Astrocyte (in vitro differentiated cells and primary cell): Measurements from ENCODE around the gene GDE1. TPM values are rescaled to one million over a fixed set of nuclear protein-coding genes. Genes with fewer than 3 reads are reported as not detected.

ENCODE experiments used
- DNase-seq: peaks from one replicate; pipeline ENCODE4 v3.0.0-alpha.2; 2010; ENCODE audit warnings: low read depth
- FAIRE-seq: peaks from 2 replicates; lab custom pipeline; 2011; peaks lifted over from hg19 to GRCh38; lab: Jason Lieb, UNC
- H2AFZ ChIP-seq: 2 replicates; pipeline ENCODE4 v1.6.0; 2012; ENCODE audit warnings: low read depth, low read length, inconsistent platforms
- H3K27ac ChIP-seq: 2 replicates; pipeline ENCODE4 v1.5.1; 2011; ENCODE audit warnings: low read depth, low read length, inconsistent platforms
- H3K27me3 ChIP-seq: 2 replicates; pipeline ENCODE4 v1.6.0; 2011; ENCODE audit warnings: low read length, inconsistent platforms; ENCODE audit not compliant: insufficient read depth
- H3K36me3 ChIP-seq: 2 replicates; pipeline ENCODE4 v1.5.1; 2011; ENCODE audit warnings: low read length, inconsistent platforms; ENCODE audit not compliant: insufficient read depth
- H3K4me1 ChIP-seq: 2 replicates; pipeline ENCODE4 v1.5.1; 2011; ENCODE audit warnings: low read length, inconsistent platforms; ENCODE audit not compliant: insufficient read depth
- H3K4me2 ChIP-seq: 2 replicates; pipeline ENCODE4 v1.6.0; 2012; ENCODE audit warnings: low read length, inconsistent platforms
- H3K4me3 ChIP-seq: 2 replicates; pipeline ENCODE4 v1.5.1; 2011; ENCODE audit warnings: low read depth, mild to moderate bottlenecking, low read length, inconsistent platforms; ENCODE audit not compliant: insufficient read depth
- H3K79me2 ChIP-seq: 2 replicates; pipeline ENCODE4 v1.6.0; 2012; ENCODE audit warnings: mild to moderate bottlenecking, low read length, inconsistent platforms; ENCODE audit not compliant: insufficient read depth
- H3K9ac ChIP-seq: 2 replicates; pipeline ENCODE4 v1.6.0; 2012; ENCODE audit warnings: mild to moderate bottlenecking, low read length, inconsistent platforms
- H3K9me3 ChIP-seq: 2 replicates; pipeline ENCODE4 v1.5.1; 2012; ENCODE audit warnings: low read depth, mild to moderate bottlenecking, low read length, inconsistent platforms; ENCODE audit not compliant: insufficient read depth
- H4K20me1 ChIP-seq: 2 replicates; pipeline ENCODE4 v1.6.0; 2012; ENCODE audit warnings: low read length, inconsistent platforms; ENCODE audit not compliant: insufficient read depth
- H3K27ac Mint-ChIP-seq: one replicate; pipeline ENCODE4 v1.8.0; 2021; ENCODE audit warnings: mild to moderate bottlenecking, mixed read lengths; ENCODE audit not compliant: unreplicated experiment
- H3K27me3 Mint-ChIP-seq: one replicate; pipeline ENCODE4 v1.8.0; 2021; ENCODE audit warnings: low read depth, mixed read lengths; ENCODE audit not compliant: unreplicated experiment
- H3K36me3 Mint-ChIP-seq: one replicate; pipeline ENCODE4 v1.8.0; 2021; ENCODE audit warnings: low read depth, mixed read lengths; ENCODE audit not compliant: unreplicated experiment
- H3K4me1 Mint-ChIP-seq: one replicate; pipeline ENCODE4 v1.8.0; 2021; ENCODE audit warnings: low read depth, mixed read lengths; ENCODE audit not compliant: unreplicated experiment
- H3K4me3 Mint-ChIP-seq: one replicate; pipeline ENCODE4 v1.8.0; 2021; ENCODE audit warnings: mild to moderate bottlenecking, moderate library complexity, mixed read lengths; ENCODE audit not compliant: unreplicated experiment
- H3K9me3 Mint-ChIP-seq: one replicate; pipeline ENCODE4 v1.8.0; 2021; ENCODE audit warnings: mild to moderate bottlenecking, mixed read lengths; ENCODE audit not compliant: unreplicated experiment
- CTCF ChIP-seq: IDR thresholded peaks from 2 replicates; pipeline ENCODE4 v1.5.1; 2011; ENCODE audit warnings: low read depth, mild to moderate bottlenecking, inconsistent platforms, low read length, moderate library complexity; ENCODE audit not compliant: insufficient read depth
- EZH2 ChIP-seq: IDR thresholded peaks from 2 replicates; pipeline ENCODE4 v1.6.1; 2012; ENCODE audit warnings: mild to moderate bottlenecking, low read length, inconsistent platforms; ENCODE audit not compliant: insufficient read depth
- total RNA-seq: library from RNA; stranded (reverse); gene quantifications from 2 replicates; pipeline ENCODE4 v1.2.1, GENCODE V29; 2021

Gene GDE1
- total RNA-seq, 1 donor from 2014 or later: 99.7 TPM

DNA sequence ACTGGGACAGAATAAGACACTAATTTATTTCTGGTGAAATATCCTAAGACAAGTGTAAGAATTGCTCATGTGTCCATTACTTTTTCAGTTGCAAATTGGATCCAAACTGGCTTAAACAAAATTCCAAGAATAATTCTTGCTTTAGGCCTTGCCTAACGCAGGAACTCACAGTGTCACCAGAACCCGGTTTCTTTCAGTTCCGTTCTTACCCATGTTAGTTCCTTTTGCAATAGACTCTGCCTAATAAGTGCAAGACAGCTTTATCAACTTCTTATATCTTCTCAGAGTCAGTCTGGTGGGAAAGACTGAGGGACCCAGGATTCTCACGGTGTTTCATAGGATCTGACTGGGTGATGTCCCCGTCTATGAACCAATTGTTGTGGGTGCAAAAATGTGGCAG lies 24.7 kb downstream of the GDE1 start:
- Histone ChIP-seq H3K4me1 (no peaks in the 10 kb centered on the region), H4K20me1 (peaks cover 5% of the 10 kb centered on the region), H3K79me2 (no peaks in the 10 kb centered on the region), H2AFZ (no peak overlapping the region), H3K9me3 (no peaks in the 10 kb centered on the region), H3K9ac (no peak overlapping the region), H3K36me3 (peaks cover 4% of the 10 kb centered on the region), H3K4me2 (no peak overlapping the region), H3K27ac (no peak overlapping the region), H3K4me3 (no peak overlapping the region), H3K27me3 (no peaks in the 10 kb centered on the region)
- peaks cover 5% of the 10 kb centered on the region for H3K36me3 Mint-ChIP-seq
- DNase-seq: no peak
- H3K27me3 Mint-ChIP-seq: no peaks in the 10 kb centered on the region
- H3K4me1 Mint-ChIP-seq: no peaks in the 10 kb centered on the region
- TF ChIP-seq CTCF (no peak), EZH2 (no peak)
- no peak for FAIRE-seq
- H3K27ac Mint-ChIP-seq: no peak overlapping the region
- no peak overlapping the region for H3K4me3 Mint-ChIP-seq
- no peaks in the 10 kb centered on the region for H3K9me3 Mint-ChIP-seq

- no peaks in the 10 kb centered on the region for H4K20me1 ChIP-seq
- no peaks in the 10 kb centered on the region for H3K79me2 ChIP-seq
- H3K36me3 ChIP-seq: no peaks in the 10 kb centered on the region
- no peak overlapping the region for H3K4me2 ChIP-seq
- no peaks in the 10 kb centered on the region for H3K9me3 ChIP-seq
- Mint-ChIP-seq H3K36me3 (peaks cover 4% of the 10 kb centered on the region), H3K4me1 (no peaks in the 10 kb centered on the region), H3K27ac (no peak overlapping the region), H3K27me3 (peaks cover 5% of the 10 kb centered on the region), H3K9me3 (no peaks in the 10 kb centered on the region), H3K4me3 (no peak overlapping the region)
- no peak overlapping the region for H2AFZ ChIP-seq
- no peak overlapping the region for H3K9ac ChIP-seq
- no peak overlapping the region for H3K27ac ChIP-seq
- no peak for FAIRE-seq
- TF ChIP-seq EZH2 (no peak), CTCF (no peak)
- no peak for DNase-seq
- H3K4me1 ChIP-seq: no peaks in the 10 kb centered on the region
- no peaks in the 10 kb centered on the region for H3K27me3 ChIP-seq
- H3K4me3 ChIP-seq: no peak overlapping the region
Measured at GRCh38 chr16:19490619-19491018, 31.3 kb downstream of the GDE1 start.

- Mint-ChIP-seq H3K27me3 (peaks cover 5% of the 10 kb centered on the region), H3K4me1 (no peaks in the 10 kb centered on the region), H3K27ac (no peak overlapping the region), H3K9me3 (no peaks in the 10 kb centered on the region), H3K4me3 (no peak overlapping the region), H3K36me3 (peaks cover 4% of the 10 kb centered on the region)
- no peak overlapping the region for H3K9ac ChIP-seq
- no peaks in the 10 kb centered on the region for H3K27me3 ChIP-seq
- no peaks in the 10 kb centered on the region for H3K79me2 ChIP-seq
- no peak for DNase-seq
- H3K4me1 ChIP-seq: no peaks in the 10 kb centered on the region
- H3K27ac ChIP-seq: no peak overlapping the region
- H2AFZ ChIP-seq: no peak overlapping the region
- H4K20me1 ChIP-seq: no peaks in the 10 kb centered on the region
- no peak overlapping the region for H3K4me3 ChIP-seq
- no peaks in the 10 kb centered on the region for H3K36me3 ChIP-seq
- H3K4me2 ChIP-seq: no peak overlapping the region
- FAIRE-seq: no peak
- TF ChIP-seq EZH2 (no peak), CTCF (no peak)
- H3K9me3 ChIP-seq: no peaks in the 10 kb centered on the region
Measured at GRCh38 chr16:19488213-19488640, 33.7 kb downstream of the GDE1 start.
